GM19438 (cell line): ENCODE results near the gene ZNF664.

Experiments used
- ATAC-seq: cut with Tn5 transposase; IDR thresholded peaks from one replicate; pipeline ENCODE4 v1.9.1; 2021; ENCODE audit warnings: low read depth; ENCODE audit not compliant: unreplicated experiment

The ZNF664 gene

DNA sequence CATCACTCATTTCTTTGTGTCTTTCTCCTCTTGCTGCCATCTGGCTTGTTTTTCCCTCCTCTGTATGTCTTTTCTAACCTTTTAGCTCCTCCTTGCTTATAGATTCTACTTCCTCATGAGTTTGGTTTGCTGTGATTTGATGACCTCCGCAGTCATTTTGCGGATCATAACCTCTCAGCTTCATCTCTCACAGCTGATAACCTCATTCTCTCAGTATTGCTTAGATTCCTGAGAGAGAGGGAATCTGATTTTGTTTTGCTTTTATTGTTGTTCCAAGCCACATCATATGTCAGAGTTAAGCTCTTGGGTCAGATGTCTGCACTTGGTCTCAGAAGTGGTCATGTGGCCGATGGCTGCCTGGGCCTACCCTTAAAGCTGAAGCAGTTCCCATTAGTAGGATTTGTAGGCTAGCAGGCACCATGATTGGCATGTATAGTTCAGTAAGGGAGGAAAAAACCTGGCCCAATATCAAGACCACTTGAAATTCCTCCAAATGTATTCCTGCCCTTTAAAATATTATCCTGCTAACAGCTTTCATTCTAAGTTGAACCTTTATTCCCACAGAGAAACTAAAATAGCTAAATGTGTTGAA, 13.5 kb downstream of the ZNF664 start:
- no peak for ATAC-seq

DNA sequence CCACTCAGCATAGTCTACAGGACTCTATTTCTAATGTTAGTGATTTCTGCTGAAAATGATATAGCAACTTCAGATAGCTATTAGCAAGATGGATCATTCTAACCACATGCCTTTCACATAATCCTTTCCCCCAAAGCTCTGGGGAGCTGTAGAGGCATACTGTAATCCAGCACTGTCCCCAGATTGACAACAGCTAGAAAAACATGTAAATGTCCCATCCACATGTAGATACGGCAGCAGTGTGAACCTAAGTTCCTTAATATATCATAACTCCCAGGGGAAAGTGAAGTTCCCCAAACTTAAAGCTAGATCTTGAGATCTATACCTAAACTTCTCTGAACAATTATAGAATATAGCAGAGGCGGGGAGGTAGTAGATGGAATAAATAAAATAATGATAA, 14.0 kb downstream of the ZNF664 start:
- no peak for ATAC-seq

DNA sequence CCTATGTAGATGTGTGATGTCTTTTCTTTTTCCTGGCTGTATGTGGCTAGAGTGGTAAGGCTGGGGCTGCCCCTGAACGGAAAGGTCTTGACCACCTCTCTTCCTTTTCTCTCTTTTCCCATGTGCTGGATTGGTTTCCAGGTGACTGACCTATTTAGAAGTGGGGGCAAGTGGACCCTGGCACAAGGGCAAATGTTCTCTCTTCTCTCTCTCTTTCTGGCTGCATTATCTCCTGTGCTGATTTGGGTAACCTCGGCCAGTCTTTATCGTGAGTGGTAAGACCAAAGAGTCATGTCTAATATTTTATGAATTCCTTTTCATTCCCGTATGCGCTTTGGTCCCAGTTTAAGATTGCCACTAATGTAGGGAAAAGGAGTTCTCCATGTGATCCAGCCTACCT, 16.2 kb downstream of the ZNF664 start:
- ATAC-seq = no peak

DNA sequence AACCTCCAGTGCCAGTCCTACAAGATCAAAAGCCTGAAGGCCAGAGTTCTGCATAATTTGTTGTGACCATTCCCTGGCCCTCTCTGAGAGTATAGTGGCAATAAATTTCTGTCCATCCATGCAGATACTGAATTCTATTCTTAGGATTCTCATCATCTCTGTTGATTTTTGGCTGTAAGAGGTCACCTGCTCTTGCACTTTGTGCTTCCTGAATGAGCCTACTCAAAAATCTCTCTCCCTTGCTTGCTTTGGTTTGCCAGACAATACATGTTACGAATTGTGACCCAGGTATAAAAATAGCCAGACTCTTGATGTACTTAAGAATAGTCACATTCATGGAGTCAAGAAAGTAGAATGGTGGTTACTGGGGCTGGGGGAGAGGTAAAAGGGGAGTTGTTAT, 16.7 kb downstream of the ZNF664 start:
- no peak for ATAC-seq

DNA sequence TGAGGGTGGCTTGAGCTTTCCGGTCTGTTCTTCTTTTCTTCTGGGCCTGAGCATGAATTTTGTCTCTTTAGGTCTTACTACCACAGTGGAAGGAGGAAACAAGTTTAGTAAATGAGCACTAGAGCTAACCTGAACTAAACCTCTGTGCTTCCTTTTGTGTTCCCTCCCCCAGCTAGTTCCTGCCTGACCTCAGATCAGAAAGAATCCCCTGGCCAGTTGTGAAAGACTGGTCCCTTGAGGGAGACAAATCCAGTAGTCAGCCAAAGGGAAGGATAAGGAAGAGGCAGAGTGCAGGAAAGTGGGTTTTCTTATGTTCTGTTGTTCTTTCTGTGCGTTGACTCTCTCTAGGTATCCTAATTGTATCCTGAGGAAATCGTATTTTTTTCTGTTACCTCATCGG, 17.5 kb downstream of the ZNF664 start:
- ATAC-seq = no peak

DNA sequence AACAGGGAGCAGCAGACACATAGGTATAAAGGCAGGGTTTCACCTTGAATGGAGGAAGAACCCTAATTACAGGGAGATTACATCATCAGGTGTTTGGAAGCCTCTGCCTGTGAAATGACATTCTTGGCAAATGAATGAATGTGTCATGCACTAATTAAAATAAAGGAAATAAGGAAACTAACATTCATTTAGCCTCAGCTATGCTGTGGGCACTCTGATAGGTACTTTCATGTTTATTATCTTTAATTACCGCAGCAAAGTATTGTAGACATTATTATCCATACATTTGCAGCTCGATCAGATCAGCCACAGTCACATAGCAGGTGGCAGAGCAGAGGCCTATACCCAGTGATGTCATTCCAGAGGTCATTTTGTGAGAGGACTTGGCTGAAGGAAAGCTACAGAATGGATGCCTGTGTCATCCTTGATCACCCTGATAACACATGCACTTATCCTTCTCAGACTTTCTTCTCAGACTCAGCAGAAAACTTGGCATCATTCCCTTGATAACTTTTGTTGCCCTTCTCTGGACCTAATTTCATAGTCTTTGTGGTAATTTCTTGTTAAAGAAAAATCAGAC, 18.4 kb downstream of the ZNF664 start:
- no peak for ATAC-seq

DNA sequence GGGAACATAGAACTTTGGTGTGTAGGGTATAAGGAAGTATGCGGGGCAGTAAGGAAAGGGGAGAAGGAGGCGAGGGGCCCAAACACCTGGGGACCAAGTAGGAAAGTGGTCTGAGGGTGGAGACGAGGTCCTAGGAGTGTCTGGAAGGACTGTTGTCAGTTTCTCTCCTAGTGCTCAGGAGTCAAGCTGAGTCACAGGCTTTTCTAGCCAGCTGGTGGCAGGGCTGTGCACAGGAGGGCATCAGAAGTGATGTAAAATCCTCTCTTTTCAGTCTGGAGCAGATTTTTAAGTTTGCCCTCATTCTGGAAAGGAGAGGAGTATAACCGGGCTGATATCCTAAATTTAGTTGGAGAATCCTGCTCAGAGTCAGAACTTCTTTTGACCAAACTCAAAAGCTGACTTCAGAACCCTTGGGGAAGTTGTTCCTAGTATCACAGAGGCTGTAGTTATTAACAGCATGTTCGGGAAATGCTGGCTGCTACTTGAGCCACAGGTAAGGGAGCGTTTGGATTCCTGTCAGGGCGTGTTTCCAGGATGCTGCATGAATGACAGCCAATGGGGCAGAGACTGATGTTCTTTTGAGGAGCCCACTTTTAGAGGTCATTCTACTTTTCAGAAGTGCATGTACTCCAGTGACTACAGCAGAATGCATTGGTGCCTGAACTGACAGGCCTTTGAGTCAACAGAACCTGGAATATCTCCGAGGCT, 19.3 kb downstream of the ZNF664 start:
- no peak for ATAC-seq

DNA sequence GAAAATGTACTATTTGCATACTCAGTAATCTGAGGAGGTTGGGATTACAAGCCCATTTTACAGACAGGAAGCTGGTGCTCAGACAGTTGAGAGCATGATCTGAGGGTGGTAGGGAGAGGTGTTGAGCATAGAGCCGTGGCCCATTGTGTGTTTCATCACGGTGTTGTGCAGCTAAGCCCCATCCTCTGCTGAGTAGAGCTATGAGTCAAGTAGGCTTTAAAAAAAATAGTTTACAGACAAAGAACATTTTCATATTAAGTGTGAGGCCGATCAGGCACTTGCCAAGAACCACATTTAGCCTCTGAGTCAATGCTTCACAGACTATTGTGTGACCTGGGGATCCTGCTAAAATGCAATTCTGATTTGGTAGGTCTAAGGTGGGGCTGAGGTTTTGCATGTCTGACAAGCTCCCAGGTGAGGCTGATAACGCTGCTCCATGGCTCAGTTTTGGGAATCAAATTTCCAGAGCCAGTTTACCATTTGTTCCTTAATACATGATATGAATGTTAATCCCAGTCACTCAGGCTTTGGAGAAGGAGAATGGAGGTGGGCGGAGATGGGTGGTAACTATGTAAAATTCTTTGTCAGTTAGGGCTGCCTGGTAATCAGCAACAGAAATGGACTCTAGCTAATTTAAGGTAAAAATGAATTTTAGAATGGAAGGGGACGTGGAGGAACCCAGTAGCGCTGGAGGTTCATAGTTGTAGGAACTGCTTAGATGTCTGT, 22.2 kb downstream of the ZNF664 start:
- ATAC-seq = no peak

DNA sequence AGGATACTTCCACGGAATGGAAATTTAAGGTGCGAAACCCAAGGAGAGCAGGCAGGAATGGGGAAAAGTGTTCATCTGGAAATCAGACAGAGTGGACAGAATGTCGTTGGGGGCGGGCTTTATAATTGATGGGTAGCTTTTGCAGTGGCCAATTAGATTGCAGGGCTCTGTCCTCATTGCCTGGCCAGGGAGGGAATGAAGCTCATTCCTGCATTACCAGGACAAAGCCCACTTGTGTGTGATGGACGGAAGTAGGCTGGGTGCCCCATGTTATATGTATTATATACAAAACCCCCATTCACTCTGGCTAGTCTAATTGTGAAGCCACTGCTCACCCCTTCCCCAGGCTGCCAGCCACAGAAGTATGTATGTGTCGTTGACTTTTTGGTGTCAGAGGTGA, 23.6 kb downstream of the ZNF664 start:
- no peak for ATAC-seq

DNA sequence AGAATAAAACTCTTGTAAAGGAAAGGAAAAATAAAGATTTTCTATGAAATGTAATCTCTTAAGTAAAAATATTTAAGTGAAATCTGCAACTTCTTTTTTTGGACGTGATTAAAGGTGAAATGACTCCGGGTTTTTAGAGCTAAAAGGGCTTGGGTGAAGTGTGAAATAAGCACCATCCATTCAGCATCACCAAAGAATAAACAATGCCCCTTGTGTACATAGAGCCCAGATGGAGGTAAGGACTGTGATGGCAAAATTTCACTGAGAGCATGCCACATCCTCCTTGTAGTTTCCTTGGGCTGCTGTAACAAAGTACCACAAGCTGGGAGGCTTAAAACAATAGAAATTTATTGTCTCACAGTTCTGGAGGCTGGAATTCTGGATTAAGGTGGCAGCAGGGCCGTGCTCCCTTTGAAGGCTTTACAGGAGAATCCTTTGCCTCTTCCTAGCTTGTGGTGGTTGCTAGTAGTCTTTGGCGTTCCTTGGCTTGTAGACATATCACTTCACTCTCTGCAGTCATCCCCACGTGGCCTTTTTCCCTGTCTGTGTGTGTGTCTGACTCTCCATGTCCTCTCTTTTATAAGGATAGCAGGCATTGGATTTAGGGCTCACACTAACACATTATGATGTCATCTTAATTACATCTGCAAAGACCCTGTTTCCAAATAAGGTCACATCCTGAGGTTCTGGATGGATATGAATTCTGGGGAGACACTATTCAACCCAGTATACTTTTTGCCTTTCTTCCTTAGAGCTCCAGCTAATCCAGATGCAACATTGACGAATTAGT, 24.2 kb downstream of the ZNF664 start:
- ATAC-seq = no peak

DNA sequence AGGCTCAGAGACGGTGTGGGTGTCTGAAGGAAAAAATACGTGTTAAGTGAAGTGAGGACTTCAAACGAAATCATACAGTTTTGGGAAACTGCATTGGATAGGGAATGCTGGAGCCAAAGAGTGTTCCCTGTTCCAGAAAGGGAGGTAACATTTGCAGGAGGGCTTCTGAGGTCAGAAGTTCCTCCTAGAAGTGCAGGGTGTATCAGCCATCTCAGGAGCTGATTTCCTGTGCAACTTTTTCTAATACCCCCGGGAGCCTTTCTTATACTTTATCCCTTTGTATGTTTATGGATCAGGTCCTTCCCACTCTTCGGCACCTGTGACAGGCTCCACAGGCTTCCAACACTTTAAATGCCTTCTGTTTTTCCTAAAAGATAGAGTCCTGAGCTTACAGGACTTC, 24.9 kb downstream of the ZNF664 start:
- no peak for ATAC-seq

DNA sequence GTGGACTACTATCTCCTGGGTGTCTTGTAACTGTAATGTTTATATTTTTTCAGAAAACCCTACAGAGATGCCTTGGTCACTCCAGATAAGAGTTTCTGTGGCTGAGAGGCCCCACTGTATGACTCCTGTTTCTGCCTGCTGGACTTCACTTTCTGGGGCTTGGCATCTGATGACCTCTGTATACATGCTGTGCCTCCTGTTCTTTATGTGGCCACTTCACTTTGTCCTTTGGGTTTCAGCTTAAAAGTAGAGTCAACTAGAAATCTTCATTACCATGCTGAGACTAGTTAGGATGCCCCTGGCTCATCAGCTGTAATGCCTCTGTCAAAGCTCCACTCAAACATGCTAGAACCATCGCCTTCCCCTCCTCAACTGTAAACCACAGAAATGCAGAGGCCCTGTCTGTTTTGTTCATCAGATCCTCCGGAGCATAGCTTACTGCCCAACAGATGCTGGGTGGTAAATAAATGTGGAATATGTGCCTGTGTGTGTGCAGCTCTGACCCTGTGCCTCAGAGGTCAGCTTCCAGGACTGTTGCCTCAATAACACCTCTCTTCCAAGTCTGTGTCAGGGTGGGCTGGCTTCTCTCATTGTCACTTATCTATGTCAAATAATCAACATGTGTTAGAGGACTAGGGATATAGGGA, 25.5 kb downstream of the ZNF664 start:
- no peak for ATAC-seq

DNA sequence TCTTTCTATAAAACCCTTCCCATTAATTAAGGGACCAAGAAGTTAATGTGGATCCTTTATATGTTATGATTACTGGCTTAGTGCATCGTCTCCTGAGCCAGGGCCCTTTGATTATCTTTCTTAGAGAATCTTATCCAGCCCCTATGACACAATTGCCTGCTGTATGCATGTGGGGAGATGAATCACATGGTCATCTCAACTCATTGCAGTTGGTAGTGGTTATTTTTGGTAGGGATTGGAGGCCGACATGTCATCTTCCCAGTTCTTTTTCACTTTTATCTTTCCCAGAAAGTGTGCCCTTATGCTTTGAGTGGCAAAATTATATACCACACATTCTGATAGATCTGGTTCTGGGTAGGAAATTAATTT, 26.0 kb downstream of the ZNF664 start:
- ATAC-seq = no peak

DNA sequence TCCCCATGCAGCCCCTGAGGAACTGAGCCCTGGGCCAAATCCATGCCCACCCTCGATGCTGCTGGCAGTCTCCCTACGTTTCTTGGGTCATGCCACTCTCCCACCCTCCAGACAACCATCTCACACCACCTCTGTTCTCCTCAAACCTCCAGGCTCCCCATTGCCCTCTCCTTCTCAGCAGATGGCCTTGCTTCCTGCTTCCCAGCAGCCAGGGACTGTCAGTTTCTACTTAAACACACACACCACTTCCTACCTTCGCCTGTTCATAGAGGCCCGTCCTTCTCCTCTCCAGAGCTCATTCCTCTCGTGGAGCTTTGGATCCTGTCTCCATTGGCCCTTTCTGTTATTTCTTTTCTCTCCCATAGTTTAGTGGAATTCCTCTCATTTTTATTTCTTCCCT, 27.1 kb downstream of the ZNF664 start:
- no peak for ATAC-seq

DNA sequence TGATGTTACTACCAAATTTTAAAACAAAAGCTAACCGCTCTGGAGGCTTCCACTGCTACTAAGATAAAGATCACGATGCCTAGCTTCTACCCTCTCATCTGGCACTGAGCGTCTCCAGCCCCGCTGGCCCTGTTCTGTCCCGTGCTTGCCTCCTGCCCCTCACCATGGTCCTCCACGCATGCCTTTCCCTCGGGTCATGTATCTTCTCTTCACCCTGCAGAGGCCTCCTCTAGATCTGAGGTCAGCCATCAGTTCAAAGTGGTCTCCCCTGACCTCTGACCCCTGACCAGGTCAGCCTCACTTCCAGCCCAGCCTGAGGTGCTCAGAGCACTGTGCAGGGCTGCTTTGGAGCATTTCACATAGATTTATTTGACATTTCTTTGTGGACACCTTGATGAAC, 28.3 kb downstream of the ZNF664 start:
- no peak for ATAC-seq

DNA sequence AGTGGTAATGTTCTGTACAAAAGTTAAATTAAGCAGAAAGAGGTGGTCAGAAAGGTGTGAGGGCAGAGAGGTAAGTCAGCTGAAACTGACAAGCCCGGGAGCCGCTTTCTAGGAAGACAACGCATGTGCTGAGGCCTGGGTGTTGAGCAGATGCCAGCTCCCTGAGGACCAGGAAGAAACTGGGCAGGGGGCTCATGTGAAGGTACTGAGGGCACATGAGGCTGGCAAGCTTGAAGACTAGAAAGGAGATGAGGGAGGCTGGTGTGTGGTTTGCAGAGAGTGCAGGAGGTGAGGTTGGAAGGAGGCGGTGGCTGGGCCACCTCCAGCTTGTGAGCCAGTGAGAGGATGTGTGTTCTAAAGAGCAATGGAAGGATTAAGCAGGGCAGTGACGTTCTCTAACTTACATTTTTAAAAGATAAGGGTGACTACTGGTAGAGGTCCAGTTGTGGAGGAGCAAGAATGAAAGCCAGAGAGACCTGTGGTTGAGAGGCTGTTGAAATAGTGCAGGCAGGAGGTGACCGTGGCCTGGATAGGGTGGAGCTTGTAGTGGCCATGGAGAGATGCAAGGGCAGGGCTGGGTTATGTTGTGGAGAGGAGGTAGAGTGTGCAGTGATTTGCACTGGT, 29.1 kb downstream of the ZNF664 start:
- ATAC-seq = no peak

DNA sequence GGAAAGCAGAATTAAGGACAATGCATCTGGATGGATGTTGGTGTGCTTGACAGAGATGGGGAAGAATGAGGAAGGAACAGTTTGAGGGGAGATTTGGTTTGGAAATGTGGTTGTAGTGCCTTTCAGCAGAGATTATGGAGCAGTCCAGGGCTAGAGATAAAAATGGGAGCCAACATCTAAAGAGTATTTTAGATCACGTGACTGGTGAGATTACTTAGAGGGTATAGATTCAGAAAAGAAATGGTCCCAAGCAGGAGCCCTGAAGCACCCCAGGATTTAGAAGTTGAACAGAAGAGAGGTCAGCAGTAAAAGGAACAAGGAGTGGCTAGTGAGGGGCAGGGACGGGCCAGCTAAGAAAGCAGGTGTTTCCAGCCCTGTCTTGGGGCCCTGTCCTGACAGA, 29.6 kb downstream of the ZNF664 start:
- no peak for ATAC-seq

DNA sequence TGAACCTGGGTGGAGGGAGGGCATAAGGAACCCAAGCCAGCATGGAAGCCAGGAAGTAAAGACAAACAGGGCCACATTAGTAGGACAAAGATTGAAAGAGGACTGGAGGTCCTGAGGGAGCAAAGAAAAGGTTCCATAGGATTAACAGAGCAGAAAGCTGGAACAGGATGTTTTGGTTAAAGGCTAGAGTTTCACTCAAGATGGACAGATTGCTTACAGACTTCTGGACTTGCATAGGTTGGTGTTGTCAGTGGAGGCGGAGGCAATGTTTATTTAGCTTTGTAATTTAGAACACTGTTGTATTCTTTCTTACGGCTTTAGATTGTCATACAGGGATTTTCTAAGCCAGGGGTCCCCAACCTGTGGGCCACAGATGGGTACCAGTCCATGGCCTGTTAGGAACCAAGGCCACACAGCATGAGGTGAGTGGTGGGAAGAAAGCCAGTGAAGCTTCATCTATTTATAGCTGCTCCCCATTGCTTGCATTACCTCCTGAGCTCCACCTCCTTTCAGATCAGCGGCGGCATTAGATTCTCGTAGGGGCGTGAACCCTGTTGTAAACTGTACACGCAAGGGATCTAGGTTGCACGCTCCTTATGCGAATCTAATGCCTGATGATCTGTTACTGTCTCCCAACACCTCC, 31.3 kb downstream of the ZNF664 start:
- ATAC-seq = no peak

DNA sequence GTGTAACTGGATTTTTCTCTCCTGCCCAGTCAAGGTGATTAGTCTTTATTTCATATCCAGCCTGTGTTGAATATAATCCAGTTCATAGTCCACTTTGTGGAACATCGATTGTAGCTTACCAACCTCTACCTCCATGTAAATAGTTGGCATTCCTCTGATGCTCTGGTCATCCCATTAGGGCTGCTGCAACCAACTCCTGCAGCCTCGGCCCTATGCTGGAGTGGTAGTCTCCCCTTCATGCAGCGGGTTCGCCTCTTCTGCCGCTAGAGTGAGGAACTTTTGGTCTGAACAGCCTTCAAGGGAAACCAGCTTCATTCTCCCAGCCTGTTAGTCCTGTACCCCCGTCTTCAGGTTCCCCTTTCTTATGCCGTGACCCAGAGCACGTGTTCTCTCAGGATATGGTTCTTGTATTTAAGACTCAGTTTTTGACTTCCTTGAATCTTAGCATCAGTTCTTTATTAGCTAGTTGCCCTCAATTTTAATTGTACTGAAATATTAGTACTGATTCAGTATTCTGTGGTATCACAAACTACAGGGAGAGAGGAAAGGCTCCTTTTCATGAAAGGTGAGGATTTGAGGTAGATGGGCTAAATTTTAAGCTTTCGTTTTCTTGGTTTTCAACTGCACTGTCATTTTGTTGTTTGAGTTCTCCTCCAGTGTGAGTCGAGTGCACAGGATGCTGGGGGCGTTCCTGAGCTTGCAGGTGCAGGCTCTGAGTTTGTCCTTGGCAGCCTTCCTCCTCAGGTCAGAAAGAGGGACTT, 33.2 kb downstream of the ZNF664 start:
- peak; percentile 74 for ATAC-seq
